H9 (cell line): ENCODE measurements around the gene ROBO4. TPM values are rescaled to one million over a fixed set of nuclear protein-coding genes. Genes with fewer than 3 reads are reported as not detected.

Experiments used
- DNase-seq: peaks from one replicate; pipeline ENCODE4 v3.0.0-alpha.2; 2017
- H2AFZ ChIP-seq: one replicate; pipeline ENCODE4 v1.6.1; 2013; ENCODE audit warnings: mild to moderate bottlenecking, low read length, control low read depth, moderate library complexity
- H2AK5ac ChIP-seq: 2 replicates; pipeline ENCODE4 v1.6.1; 2013; ENCODE audit warnings: low read length, control low read depth, mixed read lengths; ENCODE audit not compliant: insufficient read length
- H2BK120ac ChIP-seq: one replicate; pipeline ENCODE4 v1.6.1; 2013; ENCODE audit warnings: low read depth, mild to moderate bottlenecking, low read length, control low read depth, inconsistent platforms; ENCODE audit not compliant: poor library complexity, severe bottlenecking
- H2BK12ac ChIP-seq: 2 replicates; pipeline ENCODE4 v1.6.1; 2013; ENCODE audit warnings: low read length, control low read depth, mixed read lengths, low read depth; ENCODE audit not compliant: insufficient read length
- H2BK15ac ChIP-seq: 2 replicates; pipeline ENCODE4 v1.6.1; 2013; ENCODE audit warnings: low read depth, low read length, control low read depth
- H2BK20ac ChIP-seq: one replicate; pipeline ENCODE4 v1.6.1; 2013; ENCODE audit warnings: low read depth, mild to moderate bottlenecking, low read length, control low read depth, inconsistent platforms; ENCODE audit not compliant: poor library complexity, severe bottlenecking
- H2BK5ac ChIP-seq: 2 replicates; pipeline ENCODE4 v1.6.1; 2013; ENCODE audit warnings: low read length, control low read depth, mixed read lengths; ENCODE audit not compliant: insufficient read length
- H3K14ac ChIP-seq: 2 replicates; pipeline ENCODE4 v1.6.1; 2013; ENCODE audit warnings: low read length, control low read depth; ENCODE audit not compliant: insufficient read depth
- H3K18ac ChIP-seq: 2 replicates; pipeline ENCODE4 v1.6.1; 2013; ENCODE audit warnings: low read depth, mild to moderate bottlenecking, mixed read lengths, low read length, control low read depth; ENCODE audit not compliant: insufficient read length
- H3K23ac ChIP-seq: 2 replicates; pipeline ENCODE4 v1.6.1; 2013; ENCODE audit warnings: low read length, control low read depth, mixed read lengths, low read depth; ENCODE audit not compliant: insufficient read length
- H3K23me2 ChIP-seq: 2 replicates; pipeline ENCODE4 v1.6.1; 2013; ENCODE audit warnings: low read depth, mild to moderate bottlenecking, mixed read lengths, low read length, control low read depth; ENCODE audit not compliant: insufficient read length, poor library complexity, severe bottlenecking
- H3K27ac ChIP-seq: 2 replicates; pipeline ENCODE4 v1.5.1; 2013; ENCODE audit warnings: low read length, control low read depth, mixed read lengths, low read depth; ENCODE audit not compliant: insufficient read length
- H3K27me3 ChIP-seq: 2 replicates; pipeline ENCODE4 v1.6.1; 2013; ENCODE audit warnings: low read length, control low read depth, inconsistent platforms; ENCODE audit not compliant: insufficient read depth
- H3K4ac ChIP-seq: 2 replicates; pipeline ENCODE4 v1.6.1; 2013; ENCODE audit warnings: low read depth, mild to moderate bottlenecking, control low read depth, inconsistent platforms, low read length, moderate library complexity
- H3K4me1 ChIP-seq: 2 replicates; pipeline ENCODE4 v1.6.1; 2013; ENCODE audit warnings: low read length, control low read depth, inconsistent platforms; ENCODE audit not compliant: insufficient read depth
- H3K4me2 ChIP-seq: 2 replicates; pipeline ENCODE4 v1.6.1; 2013; ENCODE audit warnings: low read length, control low read depth, mixed read lengths; ENCODE audit not compliant: insufficient read length, insufficient read depth
- H3K56ac ChIP-seq: 2 replicates; pipeline ENCODE4 v1.6.1; 2013; ENCODE audit warnings: low read depth, mild to moderate bottlenecking, mixed read lengths, low read length, control low read depth; ENCODE audit not compliant: insufficient read length
- H3K79me1 ChIP-seq: 2 replicates; pipeline ENCODE4 v1.6.1; 2013; ENCODE audit warnings: low read depth, mild to moderate bottlenecking, moderate library complexity, low read length, control low read depth, inconsistent platforms; ENCODE audit not compliant: insufficient read depth, poor library complexity, severe bottlenecking
- H3K79me2 ChIP-seq: 2 replicates; pipeline ENCODE4 v1.6.1; 2013; ENCODE audit warnings: low read length, control low read depth, inconsistent platforms; ENCODE audit not compliant: insufficient read depth
- H3K9ac ChIP-seq: 2 replicates; pipeline ENCODE4 v1.6.1; 2013; ENCODE audit warnings: low read length, control low read depth, mixed read lengths; ENCODE audit not compliant: insufficient read length; ENCODE audit errors: extremely low read depth
- H3K9me3 ChIP-seq: one replicate; pipeline ENCODE4 v1.6.1; 2013; ENCODE audit warnings: low read depth, low read length, inconsistent platforms; ENCODE audit not compliant: control insufficient read depth
- H3T11ph ChIP-seq: one replicate; pipeline ENCODE4 v1.6.1; 2013; ENCODE audit warnings: mild to moderate bottlenecking, low read length, control low read depth, inconsistent platforms
- H4K20me1 ChIP-seq: one replicate; pipeline ENCODE4 v1.6.1; 2013; ENCODE audit not compliant: control insufficient read depth, insufficient read length, insufficient read depth
- H4K5ac ChIP-seq: 2 replicates; pipeline ENCODE4 v1.6.1; 2013; ENCODE audit warnings: low read depth, mild to moderate bottlenecking, mixed read lengths, low read length, control low read depth; ENCODE audit not compliant: insufficient read length
- H4K8ac ChIP-seq: replicated peaks from 2 replicates; pipeline ENCODE4 v1.6.1; 2013; ENCODE audit warnings: low read length, control low read depth, mixed read lengths, low read depth; ENCODE audit not compliant: insufficient read length
- H4K91ac ChIP-seq: 2 replicates; pipeline ENCODE4 v1.6.1; 2013; ENCODE audit warnings: low read depth, mild to moderate bottlenecking, moderate library complexity, mixed read lengths, low read length, control low read depth; ENCODE audit not compliant: insufficient read length
- H3K27ac Mint-ChIP-seq, 3 experiments: 2 replicates in 2 of 3; 3 replicates in 1 of 3; pipeline ENCODE4 v1.8.0; 2020 to 2021; ENCODE audit warnings: mixed read lengths in 3 of 3, mild to moderate bottlenecking in 1 of 3, moderate library complexity in 1 of 3
- H3K27me3 Mint-ChIP-seq: 2 replicates; pipeline ENCODE4 v1.8.0; 2021; ENCODE audit warnings: low read depth, mild to moderate bottlenecking, moderate library complexity, mixed read lengths
- H3K36me3 Mint-ChIP-seq, 3 experiments: 2 replicates in 2 of 3; 3 replicates in 1 of 3; pipeline ENCODE4 v1.8.0; 2020 to 2021; ENCODE audit warnings: low read depth in 3 of 3, mixed read lengths in 3 of 3; ENCODE audit not compliant: insufficient read depth in 1 of 3
- H3K4me1 Mint-ChIP-seq, 2 experiments: 2 replicates each; pipeline ENCODE4 v1.8.0; 2020; ENCODE audit warnings: mixed read lengths in 2 of 2
- H3K4me3 Mint-ChIP-seq, 2 experiments: 2 replicates in 1 of 2; 3 replicates in 1 of 2; pipeline ENCODE4 v1.8.0; 2020 to 2021; ENCODE audit warnings: mild to moderate bottlenecking in 2 of 2, mixed read lengths in 2 of 2, moderate library complexity in 1 of 2
- H3K9me3 Mint-ChIP-seq, 2 experiments: 2 replicates in 1 of 2; 3 replicates in 1 of 2; pipeline ENCODE4 v1.8.0; 2020; ENCODE audit warnings: mild to moderate bottlenecking in 2 of 2, mixed read lengths in 2 of 2, moderate library complexity in 1 of 2
- WGBS: extraction: QIAGEN DNeasy Blood & Tissue Kit; methylation state at CpG from one replicate; pipeline ENCODE4 v1.1.7; 2013; ENCODE audit warnings: missing lambda C conversion rate, low lambda C conversion rate, mixed read lengths; ENCODE audit not compliant: insufficient read length; ENCODE audit errors: extremely low coverage; 5-methylcytosine and 5-hydroxymethylcytosine counted together
- long read RNA-seq: library from polyadenylated mRNA; unstranded; transcript quantifications from one replicate; pipeline ENCODE4 v2.0.0, GENCODE V29; 2020
- total RNA-seq: library from RNA; stranded (reverse); gene quantifications from 2 replicates; pipeline ENCODE4 v1.2.1, GENCODE V29; 2021
- TF ChIP-seq, protein P1 (sequence below): fragments of 200-600 bp; sonication (generic); conservative IDR thresholded peaks from 3 replicates; pipeline ENCODE4 v1.8.0; 2021; ENCODE audit warnings: antibody characterized with exemption, mild to moderate bottlenecking

Gene ROBO4
- total RNA-seq: not detected in 2 replicates
- long read RNA-seq: 0 reads

DNA sequence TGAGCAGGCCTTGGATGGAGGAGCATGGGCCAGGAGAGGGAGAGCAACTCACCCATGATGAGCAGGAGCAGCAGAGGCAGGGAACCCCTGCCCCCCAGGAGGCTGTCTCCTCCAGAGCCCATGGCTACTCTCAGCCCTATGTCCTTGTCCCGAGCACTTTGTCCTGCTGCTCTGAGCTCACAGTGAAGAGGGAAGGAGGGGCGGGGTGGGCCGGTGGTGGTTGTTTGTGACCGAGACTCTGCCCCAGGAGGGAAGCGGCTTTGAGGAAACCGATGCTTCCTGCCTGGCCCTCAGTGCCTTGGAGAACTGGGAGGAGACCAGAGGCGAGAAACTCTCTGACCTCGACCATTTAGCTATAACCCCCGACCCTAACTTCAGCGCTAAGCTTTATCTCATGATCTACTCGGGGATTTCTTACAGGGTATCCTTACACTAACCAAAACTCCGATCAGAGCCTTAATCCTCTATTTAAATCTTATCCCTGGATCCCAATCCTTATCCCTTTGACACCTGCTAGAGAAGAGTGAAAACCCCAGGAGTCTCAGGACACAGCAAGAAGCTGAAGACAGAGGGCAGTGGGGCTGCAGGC, at the start of gene ROBO4:
Gene ROBO4, minus strand, starts transcription at position 192 of the 589 bp plus-strand sequence. Its CDS starts 70 bp downstream, at position 122.
- Histone ChIP-seq H3K56ac (no peak within 1 kb of the TSS), H2BK12ac (no peak within 1 kb of the TSS), H2BK20ac (no peak within 1 kb of the TSS), H2BK5ac (no peak within 1 kb of the TSS), H3K79me1 (no peaks in the 10 kb centered on the region), H3K4me2 (no peak within 1 kb of the TSS), H4K8ac (no peak within 1 kb of the TSS), H3K18ac (no peak within 1 kb of the TSS), H3K4me1 (peaks cover 4% of the 10 kb centered on the region; the same call in 1 of the 2 replicates), H2AFZ (no peak within 1 kb of the TSS), H2AK5ac (no peak within 1 kb of the TSS), H3K79me2 (no peaks in the 10 kb centered on the region), H4K20me1 (no peaks in the 10 kb centered on the region), H3K9me3 (no peaks in the 10 kb centered on the region), H3K27me3 (no peaks in the 10 kb centered on the region; the same call in 1 of the 2 replicates), H3K23me2 (no peaks in the 10 kb centered on the region), H3K4ac (no peak within 1 kb of the TSS), H3K27ac (no peak within 1 kb of the TSS), H2BK15ac (no peak within 1 kb of the TSS), H3K23ac (no peak within 1 kb of the TSS), H3K14ac (no peak within 1 kb of the TSS; the same call in 1 of the 2 replicates), H4K5ac (no peak within 1 kb of the TSS), H4K91ac (no peak within 1 kb of the TSS), H2BK120ac (no peak within 1 kb of the TSS), H3T11ph (no peak within 1 kb of the TSS), H3K9ac (no peak within 1 kb of the TSS)
- TF ChIP-seq, protein P1, sequence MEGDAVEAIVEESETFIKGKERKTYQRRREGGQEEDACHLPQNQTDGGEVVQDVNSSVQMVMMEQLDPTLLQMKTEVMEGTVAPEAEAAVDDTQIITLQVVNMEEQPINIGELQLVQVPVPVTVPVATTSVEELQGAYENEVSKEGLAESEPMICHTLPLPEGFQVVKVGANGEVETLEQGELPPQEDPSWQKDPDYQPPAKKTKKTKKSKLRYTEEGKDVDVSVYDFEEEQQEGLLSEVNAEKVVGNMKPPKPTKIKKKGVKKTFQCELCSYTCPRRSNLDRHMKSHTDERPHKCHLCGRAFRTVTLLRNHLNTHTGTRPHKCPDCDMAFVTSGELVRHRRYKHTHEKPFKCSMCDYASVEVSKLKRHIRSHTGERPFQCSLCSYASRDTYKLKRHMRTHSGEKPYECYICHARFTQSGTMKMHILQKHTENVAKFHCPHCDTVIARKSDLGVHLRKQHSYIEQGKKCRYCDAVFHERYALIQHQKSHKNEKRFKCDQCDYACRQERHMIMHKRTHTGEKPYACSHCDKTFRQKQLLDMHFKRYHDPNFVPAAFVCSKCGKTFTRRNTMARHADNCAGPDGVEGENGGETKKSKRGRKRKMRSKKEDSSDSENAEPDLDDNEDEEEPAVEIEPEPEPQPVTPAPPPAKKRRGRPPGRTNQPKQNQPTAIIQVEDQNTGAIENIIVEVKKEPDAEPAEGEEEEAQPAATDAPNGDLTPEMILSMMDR: no peak
- WGBS: no CpG with 5 or more reads among the region's 12 CpGs
- DNase-seq: peak; percentile 33
- Mint-ChIP-seq H3K27ac (no peak within 1 kb of the TSS; a peak in 2 of 7 replicates), H3K4me3 (no peak within 1 kb of the TSS), H3K4me1 (peaks cover 16 to 17% of the 10 kb centered on the region in 2 experiments), H3K9me3 (no peaks in the 10 kb centered on the region), H3K36me3 (no peaks in the 10 kb centered on the region), H3K27me3 (peaks cover 19% of the 10 kb centered on the region)
